Urothelium cell line (cell line): ENCODE results near the gene SLC44A1.

Source experiments
- DNase-seq: peaks from one replicate; pipeline ENCODE4 v3.0.0; 2011; ENCODE audit warnings: low spot score, mixed read lengths
- FAIRE-seq: peaks from 2 replicates; lab custom pipeline; 2011; peaks lifted over from hg19 to GRCh38; lab: Jason Lieb, UNC

SLC44A1 gene

GRCh38 chr9:105375323-105375722 lies 130.9 kb downstream of the SLC44A1 start:
- no peak for FAIRE-seq
- DNase-seq, result no peak

- no peak for FAIRE-seq
- DNase-seq, result no peak
These were observed 132.4 kb downstream of the SLC44A1 start for GRCh38 chr9:105376893-105377292.

GRCh38 chr9:105385381-105385985 lies 141.0 kb downstream of the SLC44A1 start:
- DNase-seq, result no peak

GRCh38 chr9:105389796-105390195 lies 145.3 kb downstream of the SLC44A1 start:
- no peak for FAIRE-seq
- no peak for DNase-seq

More at GRCh38 chr9:105385381-105385985, 141.0 kb downstream of the SLC44A1 start:
- FAIRE-seq, result no peak

GRCh38 chr9:105390871-105391270 lies 146.4 kb downstream of the SLC44A1 start:
- FAIRE-seq (no peak), DNase-seq (no peak)

- DNase-seq, result no peak
- FAIRE-seq, result no peak
These were observed 146.8 kb downstream of the SLC44A1 start for GRCh38 chr9:105391288-105391687.

GRCh38 chr9:105392531-105392930 lies 148.1 kb downstream of the SLC44A1 start:
- peak; percentile 9 for FAIRE-seq

GRCh38 chr9:105393576-105394344 lies 149.3 kb downstream of the SLC44A1 start:
- FAIRE-seq (no peak), DNase-seq (no peak)

More at GRCh38 chr9:105392531-105392930, 148.1 kb downstream of the SLC44A1 start:
- DNase-seq, result no peak

GRCh38 chr9:105396441-105396840 lies 152.0 kb downstream of the SLC44A1 start:
- no peak for FAIRE-seq
- no peak for DNase-seq

- no peak for FAIRE-seq
- DNase-seq, result no peak
These were observed 152.4 kb downstream of the SLC44A1 start for GRCh38 chr9:105396901-105397300.

GRCh38 chr9:105399117-105399516 lies 154.7 kb downstream of the SLC44A1 start:
- FAIRE-seq, result no peak
- DNase-seq, result no peak

GRCh38 chr9:105401651-105402050 lies 157.2 kb downstream of the SLC44A1 start:
- no peak for DNase-seq
- FAIRE-seq, result no peak

- FAIRE-seq, result no peak
These were observed 159.2 kb downstream of the SLC44A1 start for GRCh38 chr9:105403552-105404248.

GRCh38 chr9:105405514-105406131 lies 161.2 kb downstream of the SLC44A1 start:
- peak; percentile 17 for DNase-seq

More at GRCh38 chr9:105403552-105404248, 159.2 kb downstream of the SLC44A1 start:
- DNase-seq, result no peak

GRCh38 chr9:105406369-105406768 lies 161.9 kb downstream of the SLC44A1 start:
- FAIRE-seq, result no peak

More at GRCh38 chr9:105405514-105406131, 161.2 kb downstream of the SLC44A1 start:
- no peak for FAIRE-seq

GRCh38 chr9:105413525-105413924 lies 169.1 kb downstream of the SLC44A1 start:
- FAIRE-seq (no peak), DNase-seq (peak; percentile 58)

More at GRCh38 chr9:105406369-105406768, 161.9 kb downstream of the SLC44A1 start:
- DNase-seq, result no peak

GRCh38 chr9:105414947-105415661 lies 170.7 kb downstream of the SLC44A1 start:
- peak; percentile 57 for DNase-seq
- no peak for FAIRE-seq

- DNase-seq (no peak), FAIRE-seq (no peak)
These were observed 171.2 kb downstream of the SLC44A1 start for GRCh38 chr9:105415662-105415980.

GRCh38 chr9:105416840-105417239 lies 172.4 kb downstream of the SLC44A1 start:
- FAIRE-seq (no peak), DNase-seq (no peak)
